ENCODE results near the gene GBF1. TPM values are rescaled to one million over a fixed set of nuclear protein-coding genes. Genes with fewer than 3 reads are reported as not detected.
A peak's percentile ranks its signal among the peaks of the same experiment; 100 is the strongest.

Gene GBF1
- total and polyA plus RNA-seq, 2 of the 13 experiments (the other 11 are each of a cell fraction or from before 2014, with no cell fraction given), result 17.1 to 21.9 TPM

- TF ChIP-seq ZNF609 (CRISPR knock-in tag; IDR thresholded peaks at IDR 0.05; ENCODE audit: borderline replicate concordance), result no peak; the same call in none of the 2 replicates
- 0 out of 2 replicates have a peak, but pooled peaks have one; percentile 28 for TF ChIP-seq ZNF317 (CRISPR knock-in tag; IDR thresholded peaks at IDR 0.05)
- TF ChIP-seq ETV5 (CRISPR knock-in tag; IDR thresholded peaks at IDR 0.05; ENCODE audit: borderline replicate concordance), result peak; percentile 45; the same call in 1 of the 2 replicates
- TF ChIP-seq ZKSCAN8 (CRISPR knock-in tag; IDR thresholded peaks at IDR 0.05; ENCODE audit: borderline replicate concordance), result 0 out of 2 replicates have a peak, but pooled peaks have one; percentile 17
- no peak for TF ChIP-seq SP140L (CRISPR knock-in tag; IDR thresholded peaks at IDR 0.05; ENCODE audit: borderline replicate concordance)
- no peak for TF ChIP-seq JDP2 (CRISPR knock-in tag; IDR thresholded peaks at IDR 0.05; ENCODE audit: borderline replicate concordance)
- TF ChIP-seq PAF1 (CRISPR knock-in tag; IDR thresholded peaks at IDR 0.05), result no peak
- no peak; the same call in 1 of the 2 replicates for TF ChIP-seq ZFP90 (CRISPR knock-in tag; IDR thresholded peaks at IDR 0.05; ENCODE audit: borderline replicate concordance)
- no peak for TF ChIP-seq ZNF335 (CRISPR knock-in tag; IDR thresholded peaks at IDR 0.05)
- peak; percentile 11; the same call in 1 of the 2 replicates for TF ChIP-seq RFX3 (CRISPR knock-in tag; IDR thresholded peaks at IDR 0.05)
- no peak for TF ChIP-seq MEF2D (CRISPR knock-in tag; IDR thresholded peaks at IDR 0.05)
- no peak for TF ChIP-seq ZNF446 (CRISPR knock-in tag; IDR thresholded peaks at IDR 0.05)
- peak; percentile 86 for TF ChIP-seq ZGPAT (CRISPR knock-in tag; IDR thresholded peaks at IDR 0.05)
- TF ChIP-seq THAP11 (CRISPR knock-in tag; IDR thresholded peaks at IDR 0.05), result peak; percentile 96
- TF ChIP-seq ATF7 (IDR thresholded peaks at IDR 0.05), result no peak
- TF ChIP-seq ATF7 (CRISPR knock-in tag; IDR thresholded peaks at IDR 0.05), result no peak
- TF ChIP-seq HOXA3 (CRISPR knock-in tag; IDR thresholded peaks at IDR 0.05), result peak; percentile 89
- TF ChIP-seq HDAC2 (CRISPR knock-in tag; IDR thresholded peaks at IDR 0.05), result peak; percentile 93
Measured at GRCh38 chr10:102420714-102421506, 175.6 kb downstream of the GBF1 start, which contains the start of gene FBXL15 (continued).
